Measurements from ENCODE around the gene AWAT1. TPM values are rescaled to one million over a fixed set of nuclear protein-coding genes. Genes with fewer than 3 reads are reported as not detected.
"Not testable (repeated sequence)": the region's sequence is repeated elsewhere in the genome, so short reads cannot be mapped to it uniquely, and the experiment has no call there.

Gene AWAT1
- not detected for total RNA-seq
- long read RNA-seq = 0 reads

GRCh38 chrX:70234355-70234754, at the start of gene AWAT1:
Gene AWAT1 (plus strand): TSS chrX:70234655. CDS start chrX:70234696, 41 bp downstream.
- no peak within 1 kb of the TSS for H3K4me3 ChIP-seq
- H3K27me3 ChIP-seq = no peaks in the 10 kb centered on the region
- TF ChIP-seq CTCF (IDR thresholded peaks at IDR 0.05) = no peak
- ATAC-seq (no peak), DNase-seq (no peak)
- intact Hi-C loops (cut with DNase I) = no loop called here
- H3K4me1 ChIP-seq = no peaks in the 10 kb centered on the region
- H3K27ac ChIP-seq = no peak within 1 kb of the TSS
- no peaks in the 10 kb centered on the region for H3K36me3 ChIP-seq
- H3K9me3 ChIP-seq = no peaks in the 10 kb centered on the region

GRCh38 chrX:70190225-70190624, 44.2 kb upstream of the AWAT1 start:
- no peak for ATAC-seq
- no peaks in the 10 kb centered on the region for H3K9me3 ChIP-seq
- no peaks in the 10 kb centered on the region for H3K27me3 ChIP-seq
- no peak overlapping the region for H3K4me3 ChIP-seq
- H3K4me1 ChIP-seq = no peaks in the 10 kb centered on the region
- TF ChIP-seq CTCF (IDR thresholded peaks at IDR 0.05) = no peak
- DNase-seq = no peak
- intact Hi-C loops (cut with DNase I) = no loop called here
- no peaks in the 10 kb centered on the region for H3K36me3 ChIP-seq
- H3K27ac ChIP-seq = no peak overlapping the region

GRCh38 chrX:70196961-70197720, 37.3 kb upstream of the AWAT1 start:
- Histone ChIP-seq H3K9me3 (no peaks in the 10 kb centered on the region), H3K36me3 (no peaks in the 10 kb centered on the region), H3K4me1 (no peaks in the 10 kb centered on the region), H3K27me3 (no peaks in the 10 kb centered on the region), H3K27ac (no peak overlapping the region), H3K4me3 (no peak overlapping the region)
- intact Hi-C loops (cut with DNase I) = no loop called here
- DNase-seq (no peak), ATAC-seq (peak; percentile 79)
- TF ChIP-seq CTCF (IDR thresholded peaks at IDR 0.05) = peak; percentile 64

- Histone ChIP-seq H3K27ac (no peak overlapping the region), H3K27me3 (no peaks in the 10 kb centered on the region), H3K9me3 (no peaks in the 10 kb centered on the region), H3K4me3 (no peak overlapping the region), H3K36me3 (no peaks in the 10 kb centered on the region), H3K4me1 (no peaks in the 10 kb centered on the region)
- ATAC-seq (peak; percentile 28), DNase-seq (no peak)
- intact Hi-C loops (cut with DNase I) = no loop called here
- TF ChIP-seq CTCF (IDR thresholded peaks at IDR 0.05) = no peak
Measured at GRCh38 chrX:70201732-70202131, 32.7 kb upstream of the AWAT1 start.

GRCh38 chrX:70208479-70208878, 26.0 kb upstream of the AWAT1 start:
- Histone ChIP-seq H3K27ac (no peak overlapping the region), H3K9me3 (no peaks in the 10 kb centered on the region), H3K36me3 (no peaks in the 10 kb centered on the region), H3K27me3 (no peaks in the 10 kb centered on the region), H3K4me1 (no peaks in the 10 kb centered on the region), H3K4me3 (no peak overlapping the region)
- TF ChIP-seq CTCF (IDR thresholded peaks at IDR 0.05) = no peak
- ATAC-seq (no peak), DNase-seq (no peak)
- intact Hi-C loops (cut with DNase I) = no loop called here

- H3K4me3 ChIP-seq; H3K27ac ChIP-seq; intact Hi-C loops (cut with DNase I); H3K9me3 ChIP-seq; ATAC-seq; H3K36me3 ChIP-seq; H3K27me3 ChIP-seq; H3K4me1 ChIP-seq; DNase-seq: not testable (repeated sequence)
Measured at GRCh38 chrX:70209570-70209969, 24.9 kb upstream of the AWAT1 start.
